Measurements from ENCODE around the gene AUH.
"Not testable (repeated sequence)": the region's sequence is repeated elsewhere in the genome, so short reads cannot be mapped to it uniquely, and the experiment has no call there.

AUH gene

DNA sequence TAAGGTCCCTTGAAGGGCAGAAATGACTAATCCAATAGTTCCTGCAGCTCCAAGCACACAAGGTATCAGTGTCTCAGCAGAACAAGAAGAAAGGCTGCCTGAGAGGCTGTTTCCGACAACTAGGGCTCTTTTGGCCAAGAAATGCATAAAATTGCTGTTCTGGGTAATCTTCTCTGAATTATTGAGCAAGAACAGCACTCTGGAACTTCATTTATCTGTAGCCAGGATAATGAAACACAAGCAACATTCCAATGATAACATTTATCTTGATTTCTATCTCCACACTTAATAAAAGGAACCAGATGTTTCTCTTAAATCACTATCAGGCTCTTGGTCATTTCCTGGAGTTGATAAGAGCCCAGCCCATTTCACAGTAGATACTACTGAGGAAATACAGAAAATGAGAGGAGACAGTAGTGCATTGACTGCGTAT lies 17.0 kb upstream of the AUH start:
- DNase-seq, result no peak

DNA sequence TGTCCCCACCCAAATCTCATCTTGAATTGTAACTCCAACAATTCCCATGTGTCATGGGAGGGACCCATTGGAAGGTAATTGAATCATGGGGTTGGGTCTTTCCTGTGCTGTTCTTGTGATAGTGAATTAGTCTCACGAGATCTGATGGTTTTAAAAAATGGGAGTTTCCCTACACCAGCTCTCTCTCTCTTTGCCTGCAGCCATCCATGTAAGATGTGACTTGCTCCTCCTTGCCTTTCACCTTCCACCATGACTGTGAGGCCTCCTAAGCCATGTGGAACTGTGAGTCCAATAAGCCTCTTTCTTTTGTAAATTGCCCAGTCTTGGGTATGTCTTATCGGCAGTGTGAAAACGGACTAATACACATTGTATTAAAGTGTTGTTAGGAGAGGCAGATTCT lies 16.3 kb upstream of the AUH start:
- DNase-seq, result not testable (repeated sequence)

DNA sequence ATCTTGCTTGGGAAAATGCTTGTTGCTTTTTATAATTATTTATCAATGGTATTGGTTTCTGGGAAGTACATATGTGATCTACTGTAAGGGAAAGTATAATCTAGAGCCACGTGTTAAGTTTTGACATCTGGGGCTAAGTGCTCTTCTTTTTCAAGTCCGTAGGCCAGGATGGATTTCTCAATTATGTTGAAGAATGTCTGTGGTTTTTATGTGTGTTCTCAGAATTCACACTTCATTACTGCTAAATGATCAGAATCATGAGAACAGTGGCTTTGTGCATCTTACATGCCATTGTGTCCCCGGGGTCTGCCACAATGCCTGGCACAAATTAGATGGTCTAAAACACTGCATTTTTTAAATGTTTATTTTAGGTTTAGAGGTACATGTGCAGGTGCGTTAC lies 14.5 kb upstream of the AUH start:
- peak in 1 of 5 donors; percentile 51 for DNase-seq

DNA sequence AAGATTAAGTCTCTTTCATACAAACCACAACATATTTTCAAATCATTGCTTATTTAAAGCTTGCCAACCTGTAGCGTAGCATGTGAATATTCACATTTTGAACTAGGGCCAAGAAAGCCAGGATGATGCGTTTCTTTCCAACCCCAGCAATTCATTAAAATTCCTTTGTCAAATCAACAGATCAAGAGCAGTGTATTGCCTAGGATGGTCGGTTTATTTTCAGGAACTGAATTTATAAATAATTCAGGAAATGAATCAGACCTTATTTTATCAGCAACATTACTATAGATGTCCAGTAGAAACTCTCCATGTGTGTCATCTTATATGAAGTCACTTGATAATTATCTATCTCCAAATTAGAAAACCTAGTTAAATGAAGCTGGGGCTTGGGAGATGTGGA lies 13.2 kb upstream of the AUH start:
- DNase-seq, result no peak

DNA sequence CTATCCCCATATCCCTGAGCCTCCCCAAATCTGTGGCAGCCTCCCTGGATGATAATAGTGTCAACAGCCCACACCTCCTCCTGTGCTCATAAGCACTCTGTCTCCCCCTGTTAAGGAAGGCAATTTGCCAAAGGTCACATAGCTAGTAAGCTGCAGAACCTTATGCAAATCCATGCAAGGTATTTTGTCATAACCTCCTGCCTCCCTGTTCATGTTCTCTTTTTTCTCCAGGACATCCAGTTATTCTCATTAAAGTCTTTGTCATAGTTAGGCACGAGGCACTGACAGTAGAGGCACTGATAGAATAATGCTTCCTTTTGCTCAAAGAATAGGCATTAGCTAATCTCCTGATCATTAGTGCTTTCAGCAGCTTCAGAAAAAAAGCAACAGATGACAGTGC lies 10.2 kb upstream of the AUH start:
- no peak for DNase-seq

DNA sequence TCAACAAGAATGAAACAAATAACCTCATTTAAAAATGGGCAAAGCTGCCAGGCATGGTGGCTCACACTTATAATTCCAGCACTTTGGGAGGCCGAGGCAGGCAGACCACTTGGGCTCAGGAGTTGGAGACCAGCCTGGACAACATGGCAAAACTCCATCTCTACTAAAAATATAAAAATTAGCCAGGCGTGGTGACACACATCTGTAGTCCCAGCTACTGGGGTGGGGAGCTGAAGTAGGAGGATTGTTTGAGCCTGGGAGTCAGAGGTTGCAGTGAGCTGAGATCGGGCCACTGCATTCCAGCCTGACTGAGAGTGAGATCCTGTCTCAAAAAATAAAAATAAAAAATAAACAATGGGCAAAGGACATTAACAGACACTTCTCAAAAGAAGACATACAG lies 8.3 kb upstream of the AUH start:
- not testable (repeated sequence) for DNase-seq

DNA sequence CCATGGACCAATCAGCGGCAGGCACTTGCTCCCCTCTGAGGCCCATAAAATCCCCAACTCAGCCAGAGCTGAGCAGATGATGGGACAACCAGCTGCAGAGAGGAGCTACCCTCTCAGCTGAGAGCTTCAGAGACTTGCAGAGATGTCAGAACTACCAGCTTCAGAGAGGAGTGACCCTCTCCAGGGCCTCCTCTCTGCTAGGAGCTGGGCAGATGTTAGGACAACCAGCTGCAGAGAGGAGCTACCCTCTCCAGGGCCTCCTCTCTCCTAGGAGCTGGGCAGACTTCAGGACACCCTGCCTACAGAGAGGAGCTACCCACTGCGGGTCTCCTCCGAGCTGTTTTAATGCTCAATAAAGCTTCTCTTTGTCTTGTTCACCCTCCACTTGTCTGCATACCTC lies 3.0 kb upstream of the AUH start:
- DNase-seq, result no peak

DNA sequence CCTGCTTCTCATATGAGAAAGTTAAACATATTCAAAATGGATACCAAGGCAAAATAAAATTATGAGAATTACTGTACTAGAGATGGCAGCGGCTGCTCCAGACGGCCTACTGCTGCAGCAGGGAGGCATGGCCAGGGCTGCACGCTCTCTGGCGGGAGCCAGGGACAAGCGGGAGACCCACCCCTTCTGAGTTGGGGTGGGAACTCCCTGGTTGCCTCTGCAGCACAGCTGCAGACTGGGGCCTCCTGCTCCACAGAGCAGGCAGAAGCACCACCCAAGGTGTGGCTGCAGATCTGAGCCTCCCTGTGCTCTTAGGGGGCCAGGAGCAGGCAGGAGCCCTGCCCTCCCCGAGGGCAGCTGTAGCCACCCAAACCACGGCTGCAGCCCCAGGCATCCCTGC lies 2.3 kb upstream of the AUH start:
- DNase-seq, result no peak

DNA sequence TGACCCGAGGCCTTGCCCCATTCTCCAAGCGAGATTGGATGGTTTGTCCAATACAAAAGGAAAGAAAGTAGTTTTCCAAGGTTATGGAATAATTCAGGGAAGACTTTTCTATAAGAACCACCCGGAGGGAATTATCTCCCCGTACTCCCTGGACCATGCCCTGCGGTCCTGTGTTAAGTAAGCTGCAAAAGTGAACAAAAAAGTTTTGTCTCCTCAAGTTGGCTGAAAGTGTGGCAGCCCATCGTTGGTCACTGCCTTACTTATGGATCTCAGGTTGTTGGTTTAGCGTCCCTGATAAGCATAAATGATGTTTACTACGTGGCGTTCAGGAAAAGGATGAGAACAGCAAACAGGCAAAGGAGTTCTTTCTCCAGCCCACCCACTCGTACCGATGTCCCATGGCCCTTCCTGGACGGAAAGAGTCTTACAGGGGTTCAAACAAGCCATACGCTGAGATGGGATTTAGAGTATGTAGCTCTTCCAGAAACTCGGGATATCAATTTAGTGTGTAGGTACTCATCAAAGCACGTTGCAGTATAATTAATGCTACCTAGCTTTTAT lies 413 bp upstream of the AUH start:
- DNase-seq, result no peak

DNA sequence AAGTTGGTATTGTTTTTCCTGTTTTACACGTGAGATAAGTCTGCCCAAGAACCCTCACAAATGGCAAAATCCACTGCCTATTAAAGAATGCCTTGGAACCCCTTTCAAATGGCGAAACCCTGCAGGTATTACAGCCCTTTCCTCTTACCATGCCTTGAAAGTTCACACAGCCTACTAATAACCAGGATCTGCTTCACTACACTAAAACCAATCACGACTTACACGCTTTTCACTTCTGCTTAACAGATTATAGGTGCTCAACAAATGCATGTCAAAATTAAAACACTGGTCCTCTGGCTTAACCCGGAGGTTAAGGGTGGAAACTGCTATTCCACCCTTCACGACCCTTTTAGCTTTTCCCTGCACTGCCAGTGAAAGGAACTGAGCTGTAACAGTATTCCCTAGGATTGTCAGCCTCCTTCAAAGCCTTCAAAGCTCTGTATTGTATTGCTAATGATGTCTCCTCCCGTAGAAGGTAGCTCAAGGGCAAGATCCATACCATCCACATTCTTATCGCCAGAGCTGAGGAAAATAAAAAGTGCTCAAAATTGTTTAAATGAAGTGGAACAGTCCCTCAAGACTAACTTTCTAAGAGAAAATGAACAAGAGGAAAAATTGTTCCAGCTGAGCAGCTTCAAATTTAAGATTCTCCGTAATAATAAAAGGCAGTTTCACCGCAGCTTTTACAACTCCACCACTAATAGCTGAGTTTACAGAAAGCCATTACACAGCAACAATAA lies 997 bp downstream of the AUH start:
- no peak for DNase-seq

DNA sequence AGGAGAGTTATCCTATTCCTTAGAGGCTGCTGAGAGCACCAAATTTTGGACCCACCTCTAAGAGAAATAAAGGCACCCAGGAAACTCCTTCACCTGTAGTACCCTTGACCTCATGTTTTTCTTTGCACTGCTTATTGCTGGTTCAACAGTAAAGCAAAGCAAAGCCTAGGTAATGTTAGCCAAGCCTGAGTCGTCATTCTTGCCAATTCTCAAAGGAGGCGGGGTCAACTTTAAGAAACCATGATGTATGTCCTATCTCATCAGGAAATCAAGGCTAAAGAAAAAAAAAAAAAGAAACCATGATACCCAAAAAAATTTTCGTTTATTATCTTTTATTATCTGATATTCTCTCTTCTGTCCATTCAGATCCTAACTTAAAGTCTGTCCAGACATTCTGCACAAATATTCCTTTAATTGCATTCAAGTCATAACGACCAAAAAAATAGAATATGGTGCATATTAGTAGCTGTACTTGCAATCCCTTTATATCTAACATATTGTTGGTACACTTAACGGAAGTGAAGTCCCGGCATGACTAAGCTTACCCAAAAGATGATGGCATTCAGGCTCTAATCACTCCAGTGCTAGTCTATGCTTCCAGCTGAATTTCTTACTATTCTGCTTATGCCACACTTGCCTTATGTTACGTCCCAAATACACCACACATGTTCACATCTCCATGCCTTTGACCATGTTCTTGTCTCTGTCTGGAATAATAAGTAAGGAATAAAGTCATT lies 1.8 kb downstream of the AUH start:
- DNase-seq, result peak in 1 of 5 donors; percentile 70

DNA sequence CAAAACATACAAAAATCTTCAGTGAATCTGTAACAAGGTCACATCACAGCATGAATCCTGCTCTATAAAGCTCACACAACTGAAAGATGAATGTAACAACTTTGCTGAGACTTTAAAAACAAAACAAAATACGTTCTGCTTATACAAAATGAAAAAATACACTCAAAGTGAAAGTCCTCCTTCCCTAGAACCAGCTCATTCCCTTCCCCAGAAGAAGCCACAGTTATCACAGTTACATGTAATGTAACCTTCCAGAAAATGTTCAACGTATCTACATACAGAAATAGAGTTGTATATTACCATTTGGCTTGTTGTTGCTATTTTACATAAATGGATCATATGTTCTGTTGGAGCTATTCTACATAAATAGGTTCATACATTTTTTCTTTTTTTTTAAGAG lies 2.6 kb downstream of the AUH start:
- DNase-seq, result peak in 1 of 5 donors; percentile 80

DNA sequence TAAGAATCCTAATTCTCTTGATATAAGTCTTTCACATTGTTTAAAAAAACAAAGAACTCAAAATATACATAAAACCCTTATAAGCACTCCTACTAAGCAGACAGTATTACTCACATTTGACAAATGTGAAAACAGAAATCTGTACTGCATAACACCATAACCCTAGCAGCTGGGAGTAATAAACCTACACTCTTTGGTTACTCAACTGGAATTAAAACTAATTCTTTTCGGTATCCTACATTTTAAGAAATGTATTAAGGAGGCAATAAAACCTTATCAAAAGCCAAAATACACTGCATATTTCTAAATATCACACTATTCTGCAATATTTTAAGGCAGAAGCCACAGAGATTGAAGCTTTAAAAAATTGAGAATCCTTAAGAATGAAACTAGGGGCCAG lies 6.8 kb downstream of the AUH start:
- no peak for DNase-seq

DNA sequence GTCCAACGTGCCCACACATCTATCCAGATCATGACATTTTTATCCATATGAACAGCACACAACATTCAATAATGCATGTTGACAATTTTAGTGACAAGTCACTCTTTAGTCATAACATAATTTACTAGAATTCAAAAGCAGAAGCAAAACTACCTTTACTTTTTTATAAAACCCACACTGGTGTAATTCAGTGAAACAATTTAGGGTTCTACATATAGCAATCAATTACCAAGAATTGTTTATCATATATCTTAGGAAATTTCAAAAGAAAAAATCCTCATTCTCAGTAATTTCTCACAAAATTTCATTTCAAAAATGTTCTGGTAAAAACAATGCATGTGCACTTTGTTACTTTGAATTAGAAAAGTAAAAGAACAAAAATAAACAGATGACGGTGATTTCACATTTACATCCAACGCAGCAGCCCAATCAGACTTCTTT lies 12.6 kb downstream of the AUH start:
- peak in 1 of 5 donors; percentile 69 for DNase-seq

DNA sequence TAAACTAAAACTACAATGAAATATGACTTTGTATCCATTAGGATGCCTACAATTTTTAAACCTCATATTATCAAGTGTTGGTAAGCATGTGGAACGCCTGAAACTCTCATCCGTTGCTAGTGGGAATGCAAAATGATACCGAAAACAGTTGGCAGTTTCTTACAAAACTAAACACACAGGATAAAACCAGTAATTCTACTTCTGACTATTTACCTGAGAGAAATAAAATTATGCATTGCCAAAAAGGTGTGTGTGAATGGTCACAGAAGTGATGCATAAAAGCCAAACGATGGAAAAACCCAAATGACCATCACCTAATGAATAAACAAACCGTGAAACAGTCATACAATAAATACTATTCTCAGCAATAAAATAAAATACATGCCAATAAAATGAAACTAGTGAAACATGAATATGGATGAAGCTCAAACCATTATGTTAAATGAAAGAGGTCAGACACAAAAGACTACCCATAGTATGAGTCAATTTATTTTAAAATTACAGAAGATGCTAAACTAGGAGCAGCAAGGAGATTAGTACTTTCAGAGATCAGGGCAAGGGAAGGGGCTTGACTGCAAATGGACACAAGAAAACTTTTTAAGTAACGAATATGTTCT lies 13.4 kb downstream of the AUH start:
- DNase-seq, result peak in 1 of 5 donors; percentile 29

DNA sequence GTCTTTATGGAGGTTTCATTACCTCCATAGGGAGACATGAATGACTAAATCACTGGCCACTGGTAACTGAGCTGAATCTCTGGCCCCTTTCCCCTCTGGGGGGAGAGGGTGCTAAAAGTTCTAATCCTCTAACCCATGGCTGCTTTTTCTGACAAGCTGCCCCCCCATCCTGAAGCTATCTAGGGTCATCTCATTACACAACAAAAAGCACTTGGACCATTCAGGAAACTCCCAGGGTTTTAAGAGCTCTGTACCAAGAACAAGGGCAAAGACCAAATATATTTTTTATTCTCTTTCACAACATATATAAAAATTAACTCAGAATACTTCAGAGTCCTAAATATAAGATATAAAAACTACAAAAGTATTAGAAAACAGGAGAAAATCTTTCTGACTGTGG lies 14.3 kb downstream of the AUH start:
- no peak for DNase-seq

DNA sequence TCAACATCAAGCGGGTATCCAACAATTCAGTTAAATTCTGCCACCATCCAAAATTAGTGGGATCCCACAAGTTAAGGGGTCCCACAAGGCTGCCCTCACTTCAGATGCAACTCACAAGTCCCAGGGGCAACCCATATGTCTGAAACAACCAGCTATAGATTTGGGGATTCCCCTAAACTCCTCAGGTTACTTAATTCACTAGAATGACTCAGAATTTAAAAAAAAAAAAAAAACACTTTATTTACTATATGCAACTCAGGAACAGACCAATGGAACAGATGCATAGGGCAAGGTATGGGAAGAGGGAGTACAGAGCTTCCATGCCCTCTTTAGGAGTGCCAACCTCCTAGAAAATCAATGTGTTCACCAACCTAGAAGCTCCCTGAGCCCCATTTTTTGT lies 15.1 kb downstream of the AUH start:
- peak in 1 of 5 donors; percentile 47 for DNase-seq

DNA sequence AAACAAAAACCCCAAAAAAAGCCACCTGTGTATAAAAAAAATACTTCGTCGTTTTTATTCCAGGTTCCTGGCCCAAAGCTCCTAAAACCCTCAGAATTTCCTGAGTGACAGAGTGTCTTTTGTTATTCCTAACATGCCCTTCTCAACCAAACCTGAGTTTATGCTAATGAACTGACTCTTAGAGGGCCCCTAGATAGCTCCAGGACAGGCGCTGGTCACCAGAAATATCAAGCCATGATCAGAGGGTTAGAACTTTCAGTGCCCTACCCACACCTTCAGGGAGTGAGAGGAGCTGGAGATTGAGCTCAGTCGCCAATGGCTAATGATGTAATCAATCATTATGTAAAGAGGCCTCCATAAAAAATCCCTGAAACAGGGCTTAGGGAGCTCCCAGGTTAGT lies 15.7 kb downstream of the AUH start:
- DNase-seq, result no peak

DNA sequence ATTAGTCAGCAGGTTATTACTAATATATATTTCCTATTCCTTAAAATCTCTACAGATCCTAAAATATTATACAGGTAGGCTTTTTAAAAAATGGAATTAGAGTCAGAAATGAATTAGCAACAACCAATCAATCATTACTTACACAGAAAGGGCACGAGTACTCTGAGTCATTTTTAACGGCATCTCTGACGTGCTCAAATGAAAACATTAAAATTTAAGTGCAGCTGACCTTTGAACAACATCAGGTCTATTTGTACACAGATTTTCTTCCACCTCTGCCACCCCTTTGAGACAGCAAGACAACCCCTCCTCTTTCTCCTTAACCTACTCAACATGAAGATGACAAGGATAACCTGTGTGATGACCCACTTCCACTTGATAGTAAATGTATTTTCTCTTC lies 19.1 kb downstream of the AUH start:
- DNase-seq, result no peak

DNA sequence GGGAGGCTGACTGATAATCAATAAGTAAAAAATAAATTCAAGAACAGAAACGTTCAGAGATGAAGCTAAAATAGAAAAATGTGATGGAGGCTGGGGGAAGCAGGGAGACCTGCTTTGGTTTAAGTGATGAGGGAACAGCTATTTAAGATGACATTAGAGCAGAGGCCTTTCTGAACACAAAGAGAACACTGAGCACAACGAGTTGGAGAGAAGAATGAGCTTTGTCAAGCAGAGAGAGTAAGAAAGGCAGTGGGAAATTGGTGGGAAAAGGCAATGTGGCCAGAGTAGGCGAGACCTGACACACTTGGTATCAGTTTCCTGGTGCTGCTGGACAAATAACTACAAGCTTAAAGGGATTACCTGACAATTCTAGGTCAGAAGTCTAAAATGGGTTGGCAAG lies 20.0 kb downstream of the AUH start:
- no peak for DNase-seq

DNA sequence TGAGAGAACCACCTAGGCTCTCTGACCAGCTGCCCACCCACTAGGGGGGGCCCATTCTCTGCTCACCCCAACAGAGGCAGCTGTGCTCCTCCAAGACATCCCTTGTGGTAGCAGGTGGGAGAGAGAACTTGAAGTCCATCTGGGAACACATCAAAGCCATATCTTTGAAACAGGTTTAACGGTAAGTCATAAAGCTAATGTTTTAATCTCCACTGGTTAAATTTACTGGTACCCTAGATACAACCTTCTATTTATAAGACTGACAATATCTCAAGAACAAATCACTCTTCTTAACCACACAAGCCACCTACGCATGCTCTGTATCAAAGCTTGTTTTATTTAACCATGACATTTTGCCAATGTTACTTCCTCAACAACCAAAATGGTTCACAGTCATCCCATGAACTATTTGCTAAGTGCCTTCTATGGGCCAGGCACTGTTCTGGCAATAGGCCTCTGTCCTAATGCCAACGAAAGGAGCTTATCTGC lies 20.4 kb downstream of the AUH start:
- no peak for DNase-seq

DNA sequence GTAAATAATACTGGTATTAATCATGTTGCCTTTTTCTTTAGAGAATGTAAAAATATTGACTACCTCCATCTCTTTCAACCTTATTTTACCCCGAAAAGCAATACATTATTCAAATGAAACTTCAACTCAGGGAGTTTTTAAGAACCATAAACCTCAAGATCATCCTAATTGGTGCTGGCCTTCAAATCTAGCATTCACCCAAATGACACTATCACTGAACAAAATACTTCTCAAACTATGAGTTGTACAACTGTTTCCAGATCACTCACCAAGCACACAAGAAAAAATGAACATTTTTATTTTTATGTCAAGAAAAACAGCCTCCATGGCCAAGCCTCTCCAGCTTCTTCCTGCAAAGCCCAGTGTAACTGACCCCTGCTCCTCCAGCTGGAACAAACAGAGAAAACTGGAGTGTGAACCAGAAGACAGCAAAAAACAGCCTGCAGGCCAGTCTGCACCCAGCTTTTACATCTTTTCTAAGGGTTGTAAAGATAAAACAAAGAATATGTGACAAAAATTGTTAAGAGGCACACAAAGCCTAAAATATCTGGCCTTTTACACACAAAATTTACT lies 21.2 kb downstream of the AUH start:
- no peak for DNase-seq

DNA sequence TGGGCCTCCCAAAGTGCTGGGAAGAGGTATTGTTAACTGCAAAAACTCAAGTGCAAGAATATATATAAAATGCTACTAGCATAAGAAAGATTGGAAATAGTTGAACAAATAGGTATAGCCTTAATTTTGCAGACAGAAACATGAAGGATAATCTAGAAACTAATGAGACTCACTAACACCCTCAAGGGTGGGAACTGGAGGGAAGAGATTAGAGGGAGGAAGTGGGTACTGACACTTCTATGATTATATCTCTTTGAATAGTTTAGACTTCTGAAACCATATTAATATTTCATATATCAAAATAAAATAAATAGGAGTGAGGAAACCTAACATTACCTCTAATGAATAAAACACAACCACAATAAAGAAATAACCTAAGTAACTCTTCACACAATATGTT lies 23.0 kb downstream of the AUH start:
- no peak for DNase-seq
